Jurkat, Clone E6-1 (cell line): ENCODE results near the gene SHCBP1.
"Not testable (repeated sequence)": the region's sequence is repeated elsewhere in the genome, so short reads cannot be mapped to it uniquely, and the experiment has no call there.

Source experiments
- DNase-seq: peaks from one replicate; pipeline ENCODE4 v3.0.0-alpha.2; 2011; ENCODE audit warnings: low read depth, low spot score
- H3K4me3 ChIP-seq: 2 replicates; pipeline ENCODE4 v1.5.1; 2011; ENCODE audit warnings: mild to moderate bottlenecking, low read length, control low read depth, moderate library complexity

SHCBP1 gene

GRCh38 chr16:46554435-46554834 is 66.7 kb downstream of the SHCBP1 start:
- not testable (repeated sequence) for H3K4me3 ChIP-seq, DNase-seq

- no peak overlapping the region for H3K4me3 ChIP-seq
- DNase-seq = no peak
Measured at GRCh38 chr16:46549477-46549876, 71.7 kb downstream of the SHCBP1 start.
